Karpas-422 (cell line): ENCODE data around the gene ADCYAP1R1. TPM values are rescaled to one million over a fixed set of nuclear protein-coding genes. Genes with fewer than 3 reads are reported as not detected.

Experiments
- DNase-seq: peaks from one replicate; pipeline ENCODE4 v3.0.0-alpha.2; 2015
- H2AFZ ChIP-seq: fragments of 200-600 bp; sonication (generic); 2 replicates; pipeline ENCODE4 v1.6.1; 2014; ENCODE audit warnings: antibody characterized with exemption, low read length, mixed read lengths
- H3K27ac ChIP-seq: fragments of 200-600 bp; sonication (generic); 2 replicates; pipeline ENCODE4 v1.5.1; 2014; ENCODE audit warnings: mild to moderate bottlenecking, low read length, moderate library complexity
- H3K27me3 ChIP-seq: fragments of 200-600 bp; sonication (generic); 2 replicates; pipeline ENCODE4 v1.6.1; 2014; ENCODE audit warnings: low read length, mixed read lengths
- H3K36me3 ChIP-seq: fragments of 200-600 bp; sonication (generic); 2 replicates; pipeline ENCODE4 v1.6.1; 2014; ENCODE audit warnings: low read length, mixed read lengths; ENCODE audit not compliant: insufficient read depth
- H3K4me1 ChIP-seq: fragments of 200-600 bp; sonication (generic); 2 replicates; pipeline ENCODE4 v1.6.1; 2014; ENCODE audit warnings: mild to moderate bottlenecking, low read length, mixed read lengths
- H3K4me2 ChIP-seq: fragments of 200-600 bp; sonication (generic); 2 replicates; pipeline ENCODE4 v1.6.1; 2014; ENCODE audit warnings: low read length, low read depth, mild to moderate bottlenecking; ENCODE audit not compliant: poor library complexity, severe bottlenecking
- H3K4me3 ChIP-seq: fragments of 200-600 bp; sonication (generic); 2 replicates; pipeline ENCODE4 v1.5.1; 2014; ENCODE audit warnings: mild to moderate bottlenecking, antibody characterized with exemption, low read length, mixed read lengths
- H3K79me2 ChIP-seq: fragments of 200-600 bp; sonication (generic); 2 replicates; pipeline ENCODE4 v1.6.1; 2014; ENCODE audit warnings: mild to moderate bottlenecking, low read length, mixed read lengths
- H3K9ac ChIP-seq: fragments of 200-600 bp; sonication (generic); 2 replicates; pipeline ENCODE4 v1.6.0; 2014; ENCODE audit warnings: low read length
- H3K9me2 ChIP-seq: fragments of 200-600 bp; sonication (generic), shearing (Covaris generic); replicated peaks from 2 replicates; pipeline ENCODE4 v1.6.0; 2014; ENCODE audit warnings: mild to moderate bottlenecking, low read length, moderate library complexity; ENCODE audit not compliant: insufficient read depth
- H3K9me3 ChIP-seq: fragments of 300-700, 200-600 bp; sonication (generic); 2 replicates; pipeline ENCODE4 v1.6.1; 2014; ENCODE audit warnings: low read length, mixed read lengths
- H4K20me1 ChIP-seq: fragments of 200-600 bp; sonication (generic); 2 replicates; pipeline ENCODE4 v1.6.1; 2014; ENCODE audit warnings: mild to moderate bottlenecking, antibody characterized with exemption, low read length, low read depth; ENCODE audit not compliant: insufficient read depth
- total RNA-seq: library from RNA; depleted of rRNA; stranded (reverse); fragments of >200 nt; shearing (Covaris generic); gene quantifications from 2 replicates; pipeline ENCODE4 v1.2.3, GENCODE V29; 2014; ENCODE audit warnings: low replicate concordance

The ADCYAP1R1 gene
- total RNA-seq, 1 experiment from 2014 or later = 0.52 TPM

DNA sequence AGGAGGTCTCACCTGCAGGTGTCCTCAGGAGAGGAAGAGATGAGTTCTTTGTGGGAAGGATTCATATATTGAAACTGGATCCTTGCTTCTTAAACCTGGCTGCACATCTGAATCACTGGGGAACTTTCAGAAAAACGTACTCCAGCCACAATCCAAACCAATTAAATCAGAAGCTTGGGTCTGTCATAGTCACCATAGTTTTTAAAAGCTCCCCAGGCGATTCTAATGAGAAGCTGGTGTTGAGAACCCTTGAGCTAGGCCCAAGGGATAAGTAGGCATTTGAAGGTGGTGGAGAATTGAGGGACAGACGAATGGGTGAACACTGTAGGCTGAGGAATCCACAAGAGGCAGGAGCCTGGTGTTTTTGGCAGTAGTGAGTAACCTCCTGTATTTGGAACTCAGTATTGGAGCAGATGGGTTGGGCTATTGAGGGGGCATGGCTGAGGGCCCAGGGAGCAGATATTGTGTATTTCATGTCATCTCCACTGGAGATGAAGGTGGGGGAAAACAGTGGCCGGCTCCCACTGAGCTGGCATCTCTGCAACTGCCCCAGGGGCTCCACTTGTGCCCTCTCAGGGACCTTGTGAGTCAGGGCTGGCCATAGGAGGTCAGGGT is 14.5 kb downstream of the ADCYAP1R1 start:
- no peaks in the 10 kb centered on the region for H3K9me2 ChIP-seq
- H3K36me3 ChIP-seq = no peaks in the 10 kb centered on the region
- peaks cover 48% of the 10 kb centered on the region for H3K4me1 ChIP-seq
- no peak overlapping the region for H3K9ac ChIP-seq
- H3K4me2 ChIP-seq = no peak overlapping the region
- no peak overlapping the region for H3K4me3 ChIP-seq
- H3K79me2 ChIP-seq = no peaks in the 10 kb centered on the region
- no peaks in the 10 kb centered on the region for H3K9me3 ChIP-seq
- H3K27me3 ChIP-seq = no peaks in the 10 kb centered on the region
- H2AFZ ChIP-seq = no peak overlapping the region
- no peaks in the 10 kb centered on the region for H4K20me1 ChIP-seq
- DNase-seq = no peak
- H3K27ac ChIP-seq = no peak overlapping the region

DNA sequence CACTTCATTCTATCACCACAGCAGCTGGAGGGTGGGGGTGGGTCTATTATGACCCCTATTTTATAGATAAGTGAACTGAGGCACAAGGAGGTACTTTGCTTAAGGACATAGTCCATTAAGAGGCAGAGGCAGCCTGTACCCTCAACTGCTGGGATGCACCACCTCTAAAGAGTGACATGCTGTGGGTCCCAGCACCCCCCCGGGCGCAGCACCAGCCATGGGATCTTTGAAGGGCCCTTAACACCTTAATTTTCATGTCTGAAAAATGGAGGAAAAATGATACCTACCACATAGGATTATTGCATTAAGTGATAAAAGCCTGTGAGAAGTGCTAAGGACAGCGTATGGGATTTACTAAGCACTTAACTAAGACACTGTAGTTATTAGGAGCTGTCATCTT is 15.4 kb downstream of the ADCYAP1R1 start:
- Histone ChIP-seq H3K27ac (no peak overlapping the region), H3K9me3 (no peaks in the 10 kb centered on the region), H3K9ac (no peak overlapping the region), H3K4me2 (no peak overlapping the region), H2AFZ (no peak overlapping the region), H3K4me3 (no peak overlapping the region), H4K20me1 (no peaks in the 10 kb centered on the region), H3K27me3 (no peaks in the 10 kb centered on the region), H3K79me2 (no peaks in the 10 kb centered on the region), H3K4me1 (peaks cover 40% of the 10 kb centered on the region), H3K36me3 (no peaks in the 10 kb centered on the region), H3K9me2 (no peaks in the 10 kb centered on the region)
- no peak for DNase-seq

DNA sequence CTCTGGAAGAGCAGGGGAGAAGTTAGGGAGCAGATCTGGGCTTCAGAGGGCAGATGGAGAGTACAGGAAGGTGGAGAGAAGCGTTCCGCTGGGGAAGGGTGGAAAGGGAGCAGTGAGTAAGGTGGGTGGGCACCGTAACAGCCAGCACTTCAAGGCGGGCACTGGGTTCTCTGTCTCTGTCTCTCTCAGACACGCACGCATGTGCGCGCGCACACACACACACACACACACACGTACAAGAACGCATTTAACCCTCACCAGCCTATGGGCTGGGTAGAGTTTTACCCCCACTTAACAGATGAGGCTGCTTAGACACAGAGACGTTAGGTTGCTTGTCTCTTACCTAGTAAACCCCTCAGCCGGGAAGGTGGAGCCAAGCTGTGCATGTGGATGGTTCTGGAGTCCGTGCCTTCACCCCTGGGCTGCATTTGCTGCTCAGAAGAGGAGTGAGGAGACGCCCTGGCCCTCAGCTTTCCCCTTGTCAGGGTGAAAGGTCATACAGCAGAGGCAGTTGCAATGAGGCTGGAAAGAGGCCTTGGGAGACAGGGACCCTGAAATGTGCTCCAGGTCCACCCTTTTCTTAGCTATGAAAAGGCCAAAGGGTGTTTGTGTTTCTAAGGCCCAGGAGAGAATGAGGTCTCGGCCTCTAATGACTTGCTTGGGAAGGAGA is 16.0 kb downstream of the ADCYAP1R1 start:
- no peak for DNase-seq
- Histone ChIP-seq H3K27ac (no peak overlapping the region), H3K79me2 (no peaks in the 10 kb centered on the region)

GRCh38 chr7:31069860-31070555 is 17.9 kb downstream of the ADCYAP1R1 start:
- H3K9ac ChIP-seq = no peak overlapping the region
- peaks cover 25% of the 10 kb centered on the region for H3K4me1 ChIP-seq

More for the DNA sequence above, 16.0 kb downstream of the ADCYAP1R1 start:
- Histone ChIP-seq H4K20me1 (no peaks in the 10 kb centered on the region), H3K9me3 (no peaks in the 10 kb centered on the region), H3K4me1 (peaks cover 36% of the 10 kb centered on the region), H3K27me3 (no peaks in the 10 kb centered on the region), H3K9ac (no peak overlapping the region), H3K36me3 (no peaks in the 10 kb centered on the region), H3K4me2 (no peak overlapping the region), H2AFZ (no peak overlapping the region), H3K9me2 (no peaks in the 10 kb centered on the region), H3K4me3 (no peak overlapping the region)

DNA sequence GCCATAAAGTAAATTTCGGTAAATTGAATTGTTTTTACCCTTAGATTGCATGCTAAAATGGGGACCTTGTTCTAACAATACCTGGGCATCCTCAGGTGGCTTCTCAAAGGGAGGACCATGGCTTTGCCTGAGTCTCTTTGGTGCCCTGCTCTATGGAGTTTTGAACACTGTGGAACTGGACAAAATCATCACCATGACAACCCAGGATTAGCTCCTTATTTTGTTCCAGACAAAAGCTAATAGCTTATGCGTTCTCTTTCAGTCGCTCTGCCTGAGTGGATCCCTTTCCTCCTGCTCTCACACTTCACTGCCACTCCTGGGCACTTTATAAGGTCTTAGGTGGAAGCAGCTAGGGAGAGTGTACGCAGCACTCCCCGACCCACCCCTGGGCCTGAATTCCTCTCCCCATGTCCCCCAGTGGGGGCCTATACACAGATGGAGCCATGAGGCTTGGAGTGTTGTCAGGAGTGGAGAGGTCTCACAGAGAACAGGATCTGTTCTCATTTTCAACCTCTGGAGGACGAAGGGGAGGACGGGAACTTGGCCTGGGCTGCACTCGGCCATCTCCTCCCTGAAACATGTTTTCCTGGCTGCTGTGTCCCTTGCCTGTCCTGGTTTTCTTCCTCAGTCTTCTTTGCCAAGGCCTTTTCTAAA is 19.0 kb downstream of the ADCYAP1R1 start:
- no peak overlapping the region for H3K4me3 ChIP-seq
- H3K27ac ChIP-seq = no peak overlapping the region
- no peaks in the 10 kb centered on the region for H3K27me3 ChIP-seq
- no peaks in the 10 kb centered on the region for H3K9me2 ChIP-seq
- H3K79me2 ChIP-seq = no peaks in the 10 kb centered on the region
- no peaks in the 10 kb centered on the region for H3K9me3 ChIP-seq
- DNase-seq = no peak
- H3K4me2 ChIP-seq = no peak overlapping the region
- H3K36me3 ChIP-seq = no peaks in the 10 kb centered on the region
- H3K9ac ChIP-seq = no peak overlapping the region
- no peaks in the 10 kb centered on the region for H4K20me1 ChIP-seq
- H3K4me1 ChIP-seq = peaks cover 16% of the 10 kb centered on the region
- no peak overlapping the region for H2AFZ ChIP-seq

More at GRCh38 chr7:31069860-31070555, 17.9 kb downstream of the ADCYAP1R1 start:
- Histone ChIP-seq H3K27ac (no peak overlapping the region), H2AFZ (no peak overlapping the region), H3K9me2 (no peaks in the 10 kb centered on the region), H3K36me3 (no peaks in the 10 kb centered on the region), H3K4me2 (no peak overlapping the region), H3K4me3 (no peak overlapping the region), H3K9me3 (no peaks in the 10 kb centered on the region), H3K27me3 (no peaks in the 10 kb centered on the region), H4K20me1 (no peaks in the 10 kb centered on the region), H3K79me2 (no peaks in the 10 kb centered on the region)
- DNase-seq = no peak

DNA sequence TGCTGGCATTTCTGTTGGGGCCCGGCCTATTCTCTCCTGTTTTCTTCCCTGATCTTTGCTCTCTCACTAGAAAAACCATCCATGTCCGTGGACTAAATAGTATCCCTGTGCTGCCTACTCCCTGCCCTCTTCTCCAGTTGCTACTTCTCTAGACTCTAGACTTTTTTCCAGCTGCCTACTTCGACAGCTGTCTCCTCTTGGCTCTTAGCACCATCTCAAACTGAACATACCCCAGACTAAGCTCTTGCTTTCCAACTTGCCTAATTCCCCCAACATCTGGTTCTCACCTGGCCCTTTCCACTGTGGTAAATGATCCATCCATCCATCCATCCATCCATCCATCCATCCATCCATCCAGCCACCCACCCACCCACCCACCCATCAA is 19.5 kb downstream of the ADCYAP1R1 start:
- no peak for DNase-seq
- no peaks in the 10 kb centered on the region for H4K20me1 ChIP-seq
- H3K4me3 ChIP-seq = no peak overlapping the region
- no peaks in the 10 kb centered on the region for H3K9me3 ChIP-seq
- peaks cover 11% of the 10 kb centered on the region for H3K4me1 ChIP-seq
- no peaks in the 10 kb centered on the region for H3K9me2 ChIP-seq
- H3K27ac ChIP-seq = no peak overlapping the region
- H3K4me2 ChIP-seq = no peak overlapping the region
- no peaks in the 10 kb centered on the region for H3K79me2 ChIP-seq
- H3K9ac ChIP-seq = no peak overlapping the region
- H3K36me3 ChIP-seq = no peaks in the 10 kb centered on the region
- no peaks in the 10 kb centered on the region for H3K27me3 ChIP-seq
- H2AFZ ChIP-seq = no peak overlapping the region

DNA sequence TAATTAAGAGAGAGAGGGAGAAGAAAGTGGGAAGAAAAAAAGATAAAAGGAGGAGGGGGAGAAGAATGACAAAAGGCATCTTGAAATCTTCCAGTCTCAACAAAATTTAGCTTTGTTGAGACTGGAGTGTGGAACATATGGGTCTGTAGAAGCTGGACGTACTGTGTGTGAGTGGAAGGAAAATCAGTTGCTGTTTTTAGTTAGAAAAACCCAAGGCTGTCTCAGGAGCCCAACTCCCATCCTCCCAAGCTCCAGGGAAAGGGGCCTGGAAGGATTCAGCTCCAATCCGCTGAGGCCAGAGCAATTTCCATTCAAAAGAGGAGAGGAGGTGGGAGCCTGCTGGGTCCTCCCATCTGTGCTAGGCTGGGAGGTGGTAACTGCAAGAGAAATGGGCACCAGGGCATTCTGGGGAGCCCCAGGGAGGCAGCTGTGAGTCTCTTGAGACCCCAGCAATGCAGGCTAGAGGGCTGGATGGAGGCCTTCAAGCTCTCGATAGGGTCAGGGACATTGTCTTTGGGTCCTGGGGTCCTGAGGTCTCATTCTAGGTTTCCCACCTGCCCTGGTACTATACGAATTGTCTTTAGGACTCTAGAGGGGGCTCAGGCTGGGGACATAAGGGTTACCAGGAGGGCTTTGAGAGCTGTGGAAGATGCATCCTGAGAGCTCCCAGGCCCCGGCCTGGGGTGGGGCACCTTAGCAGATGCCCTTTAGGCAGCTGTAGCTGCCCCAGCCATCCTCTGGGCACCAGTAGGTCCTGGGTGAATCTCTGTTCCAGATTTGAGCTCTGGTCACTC is 21.4 kb downstream of the ADCYAP1R1 start:
- no peaks in the 10 kb centered on the region for H4K20me1 ChIP-seq
- DNase-seq = no peak
- no peaks in the 10 kb centered on the region for H3K9me2 ChIP-seq
- no peak overlapping the region for H3K4me2 ChIP-seq
- H3K79me2 ChIP-seq = no peaks in the 10 kb centered on the region
- no peak overlapping the region for H3K27ac ChIP-seq
- H3K9ac ChIP-seq = no peak overlapping the region
- no peaks in the 10 kb centered on the region for H3K27me3 ChIP-seq
- no peak overlapping the region for H3K4me3 ChIP-seq
- no peaks in the 10 kb centered on the region for H3K36me3 ChIP-seq
- peaks cover 10% of the 10 kb centered on the region for H3K4me1 ChIP-seq
- H3K9me3 ChIP-seq = no peaks in the 10 kb centered on the region
- H2AFZ ChIP-seq = no peak overlapping the region

- H3K9ac ChIP-seq = no peak overlapping the region
- H2AFZ ChIP-seq = no peak overlapping the region
- no peaks in the 10 kb centered on the region for H3K9me2 ChIP-seq
- no peak overlapping the region for H3K4me3 ChIP-seq
- no peaks in the 10 kb centered on the region for H3K36me3 ChIP-seq
- no peaks in the 10 kb centered on the region for H3K9me3 ChIP-seq
- peaks cover 10% of the 10 kb centered on the region for H3K4me1 ChIP-seq
- no peaks in the 10 kb centered on the region for H3K27me3 ChIP-seq
- H3K4me2 ChIP-seq = no peak overlapping the region
- no peaks in the 10 kb centered on the region for H3K79me2 ChIP-seq
- no peaks in the 10 kb centered on the region for H4K20me1 ChIP-seq
- no peak overlapping the region for H3K27ac ChIP-seq
- no peak for DNase-seq
These were observed 21.9 kb downstream of the ADCYAP1R1 start for GRCh38 chr7:31074120-31074383.
